WTC11 (cell line): Measurements from ENCODE around the gene USP22.

ENCODE experiments used
- AFF4 ChIP-seq: sonication (generic); formaldehyde crosslinking; IDR thresholded peaks from 2 replicates; pipeline ENCODE4 v1.8.1; 2023; ENCODE audit warnings: mild to moderate bottlenecking, missing genetic modification reagents, borderline replicate concordance
- ATF2 ChIP-seq: sonication (generic); formaldehyde crosslinking; IDR thresholded peaks from 2 replicates; pipeline ENCODE4 v1.8.1; 2022; ENCODE audit warnings: low read depth, missing genetic modification reagents, borderline replicate concordance
- ATF3 ChIP-seq: sonication (generic); formaldehyde crosslinking; conservative IDR thresholded peaks from 2 replicates; pipeline ENCODE4 v1.8.1; 2022; ENCODE audit warnings: mild to moderate bottlenecking, missing genetic modification reagents
- CREB1 ChIP-seq: sonication (generic); formaldehyde crosslinking; IDR thresholded peaks from 2 replicates; pipeline ENCODE4 v1.8.0; 2023; ENCODE audit warnings: mild to moderate bottlenecking, missing genetic modification reagents
- CTCF ChIP-seq: fragments of 200-600 bp; IDR thresholded peaks from 2 replicates; pipeline ENCODE4 v1.8.0; 2022; ENCODE audit warnings: antibody characterized with exemption
- ETV6 ChIP-seq: sonication (generic); formaldehyde crosslinking; IDR thresholded peaks from 2 replicates; pipeline ENCODE4 v1.8.1; 2022; ENCODE audit warnings: mild to moderate bottlenecking, missing genetic modification reagents
- FOXP4 ChIP-seq: sonication (generic); formaldehyde crosslinking; IDR thresholded peaks from 2 replicates; pipeline ENCODE4 v1.8.0; 2022; ENCODE audit warnings: mild to moderate bottlenecking, missing genetic modification reagents
- NFE2L1 ChIP-seq: sonication (generic); formaldehyde crosslinking; IDR thresholded peaks from 2 replicates; pipeline ENCODE4 v1.8.1; 2023; ENCODE audit warnings: missing genetic modification reagents
- NFYB ChIP-seq: sonication (generic); formaldehyde crosslinking; conservative IDR thresholded peaks from 2 replicates; pipeline ENCODE4 v1.8.0; 2022; ENCODE audit warnings: low read depth, missing genetic modification reagents
- NR2C2 ChIP-seq: sonication (generic); formaldehyde crosslinking; IDR thresholded peaks from 2 replicates; pipeline ENCODE4 v1.8.0; 2022; ENCODE audit warnings: mild to moderate bottlenecking, missing genetic modification reagents
- NR3C1 ChIP-seq: sonication (generic); formaldehyde crosslinking; conservative IDR thresholded peaks from 2 replicates; pipeline ENCODE4 v1.8.1; 2023; ENCODE audit warnings: low read depth, mild to moderate bottlenecking, missing genetic modification reagents
- RELA ChIP-seq: sonication (generic); formaldehyde crosslinking; IDR thresholded peaks from 2 replicates; pipeline ENCODE4 v1.8.1; 2022; ENCODE audit warnings: missing genetic modification reagents, mild to moderate bottlenecking, borderline replicate concordance
- SP1 ChIP-seq: sonication (generic); formaldehyde crosslinking; conservative IDR thresholded peaks from 2 replicates; pipeline ENCODE4 v1.8.1; 2022; ENCODE audit warnings: missing genetic modification reagents
- ZNF532 ChIP-seq: fragments of 250-450 bp; sonication (Bioruptor Pico); IDR thresholded peaks from 2 replicates; pipeline ENCODE4 v1.9.0; 2021; ENCODE audit warnings: mild to moderate bottlenecking, borderline replicate concordance

GRCh38 chr17:21034340-21035235 lies 8.2 kb downstream of the USP22 start:
- TF ChIP-seq CTCF = no peak
- TF ChIP-seq FOXP4 (CRISPR knock-in tag) = no peak
- no peak for TF ChIP-seq SP1 (CRISPR knock-in tag)
- TF ChIP-seq NR3C1 (CRISPR knock-in tag) = no peak
- no peak for TF ChIP-seq ETV6
- TF ChIP-seq ATF3 (CRISPR knock-in tag) = no peak
- TF ChIP-seq AFF4 (CRISPR knock-in tag) = no peak
- no peak for TF ChIP-seq NFE2L1 (CRISPR knock-in tag)
- TF ChIP-seq CREB1 (CRISPR knock-in tag) = no peak
- no peak for TF ChIP-seq ATF2 (CRISPR knock-in tag)
- TF ChIP-seq NR2C2 = no peak
- no peak for TF ChIP-seq ZNF532 (CRISPR knock-in tag)
- TF ChIP-seq RELA (CRISPR knock-in tag) = no peak
- no peak for TF ChIP-seq NFYB
